ENCODE measurements around the gene OR51E1. TPM values are rescaled to one million over a fixed set of nuclear protein-coding genes. Genes with fewer than 3 reads are reported as not detected.

OR51E1 gene
- total RNA-seq, 1 donor from 2014 or later = not detected

- FAIRE-seq = no peak
- H3K4me1 ChIP-seq (ENCODE audit: insufficient read depth, low read length) = no peaks in the 10 kb centered on the region
These were observed 11.0 kb downstream of the OR51E1 start for GRCh38 chr11:4654635-4655369.

GRCh38 chr11:4658629-4659445, 15.1 kb downstream of the OR51E1 start:
- Histone ChIP-seq H3K4me3 (ENCODE audit: insufficient read depth, low read depth, low read length) (no peak overlapping the region), H2AFZ (ENCODE audit: low read depth, low read length) (no peak overlapping the region), H4K20me1 (ENCODE audit: insufficient read depth, low read length) (no peaks in the 10 kb centered on the region), H3K27me3 (ENCODE audit: insufficient read depth, low read length) (no peaks in the 10 kb centered on the region), H3K4me2 (ENCODE audit: low read length) (no peak overlapping the region), H3K9me3 (ENCODE audit: insufficient read depth, low read depth, low read length) (no peaks in the 10 kb centered on the region), H3K4me1 (ENCODE audit: insufficient read depth, low read length) (no peaks in the 10 kb centered on the region), H3K9ac (ENCODE audit: low read length) (no peak overlapping the region), H3K27ac (ENCODE audit: low read depth, low read length) (no peak overlapping the region), H3K79me2 (ENCODE audit: insufficient read depth, low read length) (no peaks in the 10 kb centered on the region), H3K36me3 (ENCODE audit: insufficient read depth, low read length) (no peaks in the 10 kb centered on the region)
- no peak for TF ChIP-seq CTCF (IDR thresholded peaks at IDR 0.05; ENCODE audit: insufficient read depth, low read depth, low read length)
- no peak for TF ChIP-seq EZH2 (IDR thresholded peaks at IDR 0.05; ENCODE audit: insufficient read depth, low read length)
- Mint-ChIP-seq H3K27ac (ENCODE audit: unreplicated experiment) (no peak overlapping the region), H3K36me3 (ENCODE audit: low read depth, unreplicated experiment) (no peaks in the 10 kb centered on the region), H3K9me3 (ENCODE audit: unreplicated experiment) (no peaks in the 10 kb centered on the region), H3K27me3 (ENCODE audit: low read depth, unreplicated experiment) (no peaks in the 10 kb centered on the region), H3K4me3 (ENCODE audit: unreplicated experiment) (no peak overlapping the region), H3K4me1 (ENCODE audit: low read depth, unreplicated experiment) (peaks cover 9% of the 10 kb centered on the region)
- DNase-seq (ENCODE audit: low read depth) = no peak
- no peak for FAIRE-seq

More at GRCh38 chr11:4654635-4655369, 11.0 kb downstream of the OR51E1 start:
- Mint-ChIP-seq H3K27ac (ENCODE audit: unreplicated experiment) (no peak overlapping the region), H3K36me3 (ENCODE audit: low read depth, unreplicated experiment) (no peaks in the 10 kb centered on the region), H3K9me3 (ENCODE audit: unreplicated experiment) (no peaks in the 10 kb centered on the region), H3K27me3 (ENCODE audit: low read depth, unreplicated experiment) (no peaks in the 10 kb centered on the region), H3K4me1 (ENCODE audit: low read depth, unreplicated experiment) (peaks cover 9% of the 10 kb centered on the region), H3K4me3 (ENCODE audit: unreplicated experiment) (no peak overlapping the region)
- H3K9ac ChIP-seq (ENCODE audit: low read length) = no peak overlapping the region
- H3K36me3 ChIP-seq (ENCODE audit: insufficient read depth, low read length) = no peaks in the 10 kb centered on the region
- H3K27me3 ChIP-seq (ENCODE audit: insufficient read depth, low read length) = no peaks in the 10 kb centered on the region
- H3K79me2 ChIP-seq (ENCODE audit: insufficient read depth, low read length) = no peaks in the 10 kb centered on the region
- H4K20me1 ChIP-seq (ENCODE audit: insufficient read depth, low read length) = no peaks in the 10 kb centered on the region
- no peak overlapping the region for H3K4me2 ChIP-seq (ENCODE audit: low read length)
- no peaks in the 10 kb centered on the region for H3K9me3 ChIP-seq (ENCODE audit: insufficient read depth, low read depth, low read length)
- H3K27ac ChIP-seq (ENCODE audit: low read depth, low read length) = no peak overlapping the region
- H2AFZ ChIP-seq (ENCODE audit: low read depth, low read length) = no peak overlapping the region
- TF ChIP-seq EZH2 (IDR thresholded peaks at IDR 0.05; ENCODE audit: insufficient read depth, low read length) (no peak), CTCF (IDR thresholded peaks at IDR 0.05; ENCODE audit: insufficient read depth, low read depth, low read length) (no peak)
- no peak overlapping the region for H3K4me3 ChIP-seq (ENCODE audit: insufficient read depth, low read depth, low read length)
- DNase-seq (ENCODE audit: low read depth) = no peak

Data from astrocyte (in vitro differentiated cells and primary cell).